HG02571 (cell line): ENCODE results near the gene TRIM73.
"Not testable (repeated sequence)": the region's sequence is repeated elsewhere in the genome, so short reads cannot be mapped to it uniquely, and the experiment has no call there.

Experiments
- ATAC-seq: cut with Tn5 transposase; IDR thresholded peaks from one replicate; pipeline ENCODE4 v1.9.1; 2021; ENCODE audit warnings: mild to moderate bottlenecking, moderate library complexity; ENCODE audit not compliant: unreplicated experiment

TRIM73 gene

GRCh38 chr7:75395329-75395728 is at the start of gene TRIM73:
Gene TRIM73 (plus strand): TSS chr7:75395629. CDS start chr7:75398934, 3,305 bp downstream.
- ATAC-seq, result not testable (repeated sequence)

- ATAC-seq, result peak; percentile 52
Measured at GRCh38 chr7:75358671-75359541, 36.5 kb upstream of the TRIM73 start.

GRCh38 chr7:75359542-75359848 is 35.9 kb upstream of the TRIM73 start:
- ATAC-seq, result peak; percentile 60

GRCh38 chr7:75364079-75364478 is 31.4 kb upstream of the TRIM73 start:
- ATAC-seq, result not testable (repeated sequence)

DNA sequence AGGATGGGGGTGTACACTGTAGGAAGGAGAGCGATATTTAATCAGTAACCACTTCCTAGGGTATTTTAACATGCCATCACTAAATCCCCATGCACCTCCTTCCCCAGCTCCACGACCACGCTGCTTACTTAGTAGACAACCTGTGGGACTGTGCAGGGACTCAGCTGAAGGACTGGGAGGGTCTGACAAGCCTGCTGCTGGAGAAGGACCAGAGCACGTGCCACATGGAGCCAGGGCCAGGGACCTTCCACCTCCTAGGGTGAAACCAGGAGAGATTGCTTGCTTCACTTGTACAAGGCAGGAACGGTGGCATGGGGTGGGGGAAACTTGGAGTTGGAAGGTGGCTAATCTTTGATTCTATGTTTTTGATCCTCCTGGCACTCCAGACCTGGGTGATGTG is 28.8 kb upstream of the TRIM73 start:
- ATAC-seq, result not testable (repeated sequence)

DNA sequence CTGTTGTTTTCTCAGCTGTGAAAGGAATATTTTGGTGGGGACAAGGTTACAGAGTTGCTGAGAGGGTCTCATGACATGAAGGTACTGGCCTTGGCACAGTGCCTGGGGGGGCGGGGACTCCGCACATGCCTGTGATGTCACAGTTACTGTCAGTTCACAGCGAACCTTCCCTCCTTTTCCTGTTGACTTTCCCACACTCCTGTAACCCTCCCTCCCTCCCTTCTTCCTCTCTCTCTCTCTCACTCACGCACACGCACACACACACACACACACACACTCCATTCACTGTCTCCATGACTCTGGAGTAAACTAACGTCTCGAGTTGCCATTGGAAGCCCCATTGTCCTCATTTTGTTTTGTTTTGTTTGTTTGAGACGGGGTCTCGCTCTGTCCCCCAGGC is 28.1 kb upstream of the TRIM73 start:
- ATAC-seq, result not testable (repeated sequence)

GRCh38 chr7:75374144-75374518 is 21.3 kb upstream of the TRIM73 start:
- not testable (repeated sequence) for ATAC-seq

DNA sequence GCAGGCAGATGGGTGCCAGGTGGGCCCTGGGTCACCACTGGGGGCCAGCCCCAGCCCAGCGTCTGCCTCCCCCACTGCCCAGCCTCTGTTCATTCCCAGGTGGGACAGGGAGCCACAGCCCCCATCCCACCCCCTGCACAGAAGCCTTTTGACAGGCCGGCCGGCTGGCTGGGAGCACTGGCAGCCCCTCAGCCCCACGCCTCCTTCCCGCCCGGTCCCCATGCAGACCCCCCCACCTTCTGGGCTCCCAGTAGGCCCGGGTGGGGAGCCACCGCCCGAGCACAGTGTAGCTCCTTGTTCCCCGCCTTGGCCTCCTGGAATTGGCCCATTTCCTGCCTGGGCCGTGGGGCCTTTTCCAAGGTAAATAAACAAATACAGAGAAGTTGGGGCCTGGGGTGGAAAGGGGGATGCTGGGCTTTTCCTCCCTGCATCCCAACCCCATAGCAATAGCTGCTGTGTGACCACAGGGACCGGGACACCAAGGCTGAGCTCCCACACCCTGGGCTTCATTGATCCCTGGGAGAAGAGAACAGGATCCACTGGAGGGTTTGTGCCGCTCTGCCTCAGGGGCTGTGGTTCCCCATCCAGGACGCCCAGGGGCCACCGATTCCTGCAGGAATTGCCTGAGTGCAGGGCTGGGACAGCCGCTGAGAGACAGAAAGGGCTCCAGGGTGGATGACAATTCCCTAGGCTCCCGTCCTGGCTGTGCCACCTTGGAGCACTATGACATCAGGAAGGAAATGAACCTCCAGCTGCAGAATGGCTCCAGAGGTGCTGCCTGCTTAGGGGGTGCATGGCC is 20.7 kb upstream of the TRIM73 start:
- ATAC-seq, result not testable (repeated sequence)

GRCh38 chr7:75393194-75393593 is 2.2 kb upstream of the TRIM73 start:
- not testable (repeated sequence) for ATAC-seq

DNA sequence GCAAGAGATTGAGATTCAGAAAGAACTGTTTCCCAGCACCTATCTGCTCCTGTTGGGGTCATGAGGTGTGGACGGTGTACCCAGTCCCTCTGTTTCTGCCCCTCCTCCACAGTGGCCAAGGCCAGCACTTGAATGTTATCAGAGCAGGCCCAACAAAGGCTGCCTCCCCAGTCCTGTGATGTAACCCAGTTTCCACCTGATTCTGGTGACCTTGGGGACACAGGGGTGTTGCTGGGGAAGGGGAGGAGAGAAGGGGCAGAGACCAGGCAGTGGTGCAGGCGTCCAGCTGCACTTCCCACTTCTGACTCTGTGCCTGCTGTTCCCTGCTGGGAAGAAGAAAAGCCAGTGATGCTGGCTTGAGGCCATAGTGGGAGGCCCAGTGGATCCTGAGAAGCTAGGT is 2.4 kb downstream of the TRIM73 start:
- not testable (repeated sequence) for ATAC-seq

GRCh38 chr7:75398771-75399700 is 3.6 kb downstream of the TRIM73 start:
- ATAC-seq, result not testable (repeated sequence)

GRCh38 chr7:75400575-75400974 is 5.1 kb downstream of the TRIM73 start:
- not testable (repeated sequence) for ATAC-seq

- ATAC-seq, result not testable (repeated sequence)
Measured at GRCh38 chr7:75403455-75404443, 8.3 kb downstream of the TRIM73 start.

GRCh38 chr7:75404663-75405062 is 9.2 kb downstream of the TRIM73 start:
- not testable (repeated sequence) for ATAC-seq

- peak; percentile 88 for ATAC-seq
Measured at GRCh38 chr7:75409880-75410822, 14.7 kb downstream of the TRIM73 start.

DNA sequence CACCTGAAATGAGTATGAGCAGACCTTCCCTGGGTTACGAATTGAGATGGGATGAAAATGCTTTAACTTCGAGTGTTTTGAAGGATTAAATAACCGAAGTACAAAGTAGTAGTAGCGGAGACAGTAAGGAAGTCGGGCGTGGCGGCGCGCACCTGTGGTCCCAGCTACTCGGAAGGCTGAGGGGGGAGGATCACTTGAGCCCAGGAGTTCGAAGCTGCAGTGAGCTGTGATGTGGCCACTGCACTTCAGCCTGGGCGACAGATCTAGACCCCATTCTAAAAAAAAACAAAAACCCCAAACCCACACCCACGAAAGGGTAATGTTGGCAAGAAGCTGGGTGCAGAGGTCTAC is 15.4 kb downstream of the TRIM73 start:
- ATAC-seq, result not testable (repeated sequence)

DNA sequence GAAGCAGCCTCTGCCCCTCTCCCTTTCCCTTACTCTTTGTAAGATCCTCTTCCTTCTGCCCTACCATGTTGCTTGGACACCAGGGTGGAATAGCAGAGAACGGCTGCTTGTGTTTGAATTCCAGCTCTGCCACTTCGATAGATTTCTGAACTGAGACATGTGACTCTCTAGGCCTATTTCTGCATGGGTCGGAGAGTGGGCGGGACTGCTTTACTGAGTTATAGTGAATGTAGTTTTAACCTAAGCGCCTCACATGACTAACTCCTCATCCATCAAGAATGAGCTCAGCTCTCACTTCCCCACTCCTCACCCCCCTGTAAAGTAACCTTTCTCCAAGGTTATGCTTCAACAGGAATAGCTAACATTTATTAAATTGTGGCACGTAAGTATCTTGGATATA is 18.8 kb downstream of the TRIM73 start:
- not testable (repeated sequence) for ATAC-seq

- ATAC-seq, result not testable (repeated sequence)
Measured at GRCh38 chr7:75414708-75415427, 19.4 kb downstream of the TRIM73 start.
